AG08396 (cell line): ENCODE results near the gene SIM1.
"Not testable (repeated sequence)": the region's sequence is repeated elsewhere in the genome, so short reads cannot be mapped to it uniquely, and the experiment has no call there.

Source experiments
- DNase-seq: peaks from one replicate; pipeline ENCODE4 v3.0.0; 2012; ENCODE audit warnings: low spot score, mixed read lengths

Gene SIM1

DNA sequence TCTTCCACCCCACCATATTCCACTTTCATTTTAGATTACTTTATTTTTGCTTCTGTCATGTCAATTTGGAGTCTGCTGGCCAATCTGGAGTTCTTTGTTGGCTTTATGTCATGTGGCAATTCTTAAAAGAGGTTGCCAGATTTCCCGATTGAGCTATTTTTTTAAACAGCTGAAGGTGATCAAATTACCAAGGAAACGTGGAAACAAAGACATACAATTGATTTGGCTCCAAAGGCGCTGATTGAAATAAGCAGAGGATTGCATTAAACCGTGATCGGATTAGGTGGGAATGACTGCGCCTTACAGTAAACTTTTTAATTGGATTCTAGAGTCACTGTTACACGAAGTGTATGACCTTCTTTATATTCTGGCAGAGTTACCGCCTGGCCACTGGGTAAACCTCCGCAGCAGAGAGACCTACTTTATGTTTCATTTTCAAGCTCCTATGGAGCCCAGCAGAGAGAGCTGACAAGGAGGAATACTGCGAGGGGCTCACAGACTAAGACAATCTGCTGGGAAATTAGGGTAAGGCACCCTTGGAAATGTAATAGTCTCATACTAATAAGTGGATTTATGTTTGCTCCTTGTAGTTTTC is 37.9 kb downstream of the SIM1 start:
- DNase-seq: no peak

DNA sequence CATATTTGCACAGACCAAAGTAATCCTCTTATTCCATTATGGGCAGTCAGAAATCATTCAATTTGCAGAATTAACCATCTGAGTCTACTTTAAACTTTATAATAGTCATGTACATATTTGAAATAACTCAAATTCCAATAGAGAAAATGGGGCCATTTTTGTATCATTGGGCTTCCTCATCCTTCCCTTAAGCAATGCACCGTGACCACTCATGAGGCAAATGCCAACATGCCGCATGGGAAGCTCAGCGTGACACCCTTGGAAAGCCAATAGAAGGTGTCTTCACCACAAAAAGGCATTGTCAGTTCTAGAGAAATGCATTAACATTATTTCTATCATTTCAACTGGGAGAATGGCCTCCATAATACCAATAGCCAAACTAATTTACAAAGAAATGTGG is 38.5 kb downstream of the SIM1 start:
- no peak for DNase-seq

DNA sequence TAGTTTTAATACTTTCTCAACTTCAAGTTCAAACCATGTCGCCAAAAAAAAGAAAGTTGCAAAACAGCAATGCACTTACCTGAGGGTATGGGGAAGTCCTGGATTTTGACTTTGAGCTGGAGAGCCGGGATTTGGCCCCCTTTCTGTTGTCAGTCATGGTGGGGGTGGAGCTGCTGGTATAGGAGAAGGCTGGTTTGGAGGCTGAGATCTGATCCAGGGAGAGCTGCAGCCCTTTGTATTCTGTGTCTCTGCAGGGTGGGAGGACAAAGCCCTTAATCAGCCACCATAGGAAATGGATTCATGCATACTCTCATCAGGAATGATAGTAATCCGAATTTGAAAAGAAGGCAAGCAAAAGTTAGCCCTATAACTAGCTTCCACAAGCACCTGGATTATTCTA is 44.0 kb downstream of the SIM1 start:
- DNase-seq: no peak

DNA sequence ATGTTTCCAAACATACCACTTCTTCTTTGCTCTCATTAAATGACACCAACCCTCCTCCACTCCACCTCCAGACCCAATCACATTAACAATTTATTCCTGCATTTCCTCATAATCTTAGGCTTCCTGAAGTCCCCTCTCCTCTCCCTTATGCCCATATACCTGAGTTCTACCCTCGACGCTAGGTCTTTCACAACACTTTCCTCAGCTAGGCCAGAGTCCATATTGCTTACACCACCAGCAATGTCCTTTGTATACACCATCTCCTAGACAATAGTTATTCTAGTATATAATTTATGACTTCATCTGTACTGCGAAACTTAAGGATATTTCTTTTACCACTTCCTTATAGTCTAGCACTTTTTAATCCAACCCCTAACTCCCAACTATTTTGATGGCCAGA is 47.7 kb downstream of the SIM1 start:
- no peak for DNase-seq

DNA sequence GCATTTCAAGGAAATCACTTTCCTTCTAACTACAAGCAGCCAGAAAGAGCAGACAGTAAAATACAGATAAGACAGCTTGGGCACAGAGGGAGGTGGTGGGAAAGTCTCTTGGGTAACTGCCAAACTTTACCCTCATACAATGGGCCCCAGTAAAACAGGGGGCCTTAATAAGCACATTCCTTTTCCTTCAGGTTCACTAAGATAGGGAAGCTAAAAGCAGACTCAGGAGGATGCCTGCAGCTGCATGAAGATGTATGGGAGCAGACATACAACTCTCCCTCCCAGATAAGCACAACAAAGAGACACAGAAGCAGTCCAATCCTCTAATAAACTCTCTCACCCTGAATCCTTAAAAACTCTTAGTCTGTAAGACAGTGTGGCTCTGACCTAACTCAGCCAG is 49.0 kb downstream of the SIM1 start:
- no peak for DNase-seq

DNA sequence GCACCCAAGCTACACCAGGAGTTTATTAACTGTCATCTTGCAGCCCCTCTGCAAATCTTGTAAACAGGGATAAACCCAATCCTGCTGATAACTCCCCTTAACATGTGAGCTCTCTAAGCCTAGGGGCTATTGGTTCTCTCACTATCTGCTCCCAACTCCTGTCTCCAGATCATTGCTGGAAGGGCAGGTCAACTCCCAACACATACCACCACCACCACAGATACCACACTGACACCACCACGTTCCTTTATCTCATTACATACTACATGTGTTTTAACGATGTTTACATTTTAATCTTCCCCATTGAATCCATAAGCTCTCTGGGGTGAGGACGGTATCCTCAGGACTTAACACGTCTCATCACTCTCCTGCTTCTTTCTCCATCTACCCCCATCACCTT is 51.8 kb downstream of the SIM1 start:
- DNase-seq: no peak

DNA sequence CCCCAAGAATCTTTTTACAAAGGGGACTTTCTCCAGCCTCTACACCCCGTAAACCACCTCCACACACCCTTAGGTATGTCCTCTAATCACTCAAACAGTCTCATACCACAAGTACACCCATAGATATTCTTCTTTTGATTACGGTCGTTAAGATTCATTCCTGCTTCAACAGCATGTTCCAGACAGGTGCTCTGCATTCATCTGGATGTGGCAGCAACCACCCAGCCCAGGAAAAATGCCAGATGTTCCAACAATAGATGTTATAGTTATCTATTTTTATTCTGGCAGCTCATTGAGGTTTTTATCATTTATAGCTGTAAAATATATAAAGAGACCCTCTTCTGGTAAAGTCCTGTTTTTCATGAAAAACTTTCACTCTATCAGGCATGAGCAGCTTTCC is 60.7 kb downstream of the SIM1 start:
- DNase-seq: no peak

DNA sequence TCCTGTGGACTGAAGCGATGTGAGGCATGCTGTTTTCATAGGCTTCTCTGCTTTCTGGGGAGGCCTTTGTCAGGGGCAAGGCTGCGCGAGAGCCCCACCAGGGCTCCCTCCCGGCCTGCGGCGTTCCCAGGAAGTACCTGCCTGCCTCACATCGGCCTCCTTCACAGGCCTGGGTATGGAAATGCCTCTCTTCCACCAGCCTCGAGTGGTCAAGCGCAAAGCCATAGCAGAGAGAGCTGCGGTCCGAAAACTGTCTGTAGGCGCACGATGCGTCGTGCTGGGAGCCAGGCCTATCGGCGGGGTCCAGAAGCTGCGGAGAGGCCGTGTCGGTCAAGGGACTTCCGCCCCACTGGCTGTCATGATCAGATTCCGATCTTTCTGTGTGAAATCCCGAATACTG is 71.2 kb downstream of the SIM1 start:
- DNase-seq: no peak

DNA sequence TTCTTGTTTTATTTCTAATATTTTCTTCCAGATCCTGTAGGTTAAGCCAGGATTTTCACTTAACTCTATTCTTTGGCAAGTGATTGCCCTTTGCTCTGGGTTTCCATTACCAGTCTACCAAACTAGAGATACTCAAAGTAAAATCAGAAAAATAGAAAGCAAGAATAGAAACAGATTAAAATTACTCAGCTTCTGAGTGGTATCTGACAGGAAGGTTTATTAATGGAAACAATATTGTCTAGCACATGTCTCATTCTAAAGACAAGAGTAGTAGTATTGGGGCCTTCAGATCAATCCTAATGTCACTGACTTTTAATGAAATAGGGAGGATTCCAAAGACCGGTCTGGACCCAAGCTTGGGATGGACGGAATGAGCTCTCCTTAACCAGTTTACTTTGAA is 72.3 kb downstream of the SIM1 start:
- DNase-seq: no peak

DNA sequence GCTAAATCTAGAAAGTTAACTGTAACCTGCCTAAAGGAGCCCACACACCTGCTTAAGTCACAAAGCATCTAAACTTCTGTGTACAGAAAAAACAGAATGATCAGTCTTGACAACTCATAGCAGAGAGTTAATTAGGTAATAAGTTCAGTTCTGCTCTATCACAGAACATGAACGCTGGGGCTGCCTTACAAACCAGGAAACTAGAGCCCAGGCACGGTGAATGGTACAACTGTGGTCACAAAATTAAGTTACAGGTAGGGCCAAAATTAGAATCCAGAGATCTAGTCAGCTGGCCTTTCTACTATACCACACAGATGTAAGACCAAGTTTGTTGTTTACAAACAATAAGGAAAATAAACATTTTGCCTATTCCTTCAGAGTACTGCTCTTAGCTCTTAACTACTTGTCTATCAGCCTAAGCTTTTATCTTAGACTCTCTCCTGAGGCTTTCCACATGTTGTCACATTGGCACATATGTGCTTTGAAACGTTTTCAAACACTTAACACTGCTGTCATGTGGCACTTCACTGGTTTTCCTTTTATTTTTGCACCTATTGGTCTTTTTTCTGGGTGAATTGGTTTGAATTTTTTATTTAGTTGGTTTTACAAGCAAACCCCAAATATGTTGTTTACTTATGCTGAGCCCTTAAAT is 75.7 kb downstream of the SIM1 start:
- DNase-seq: no peak

DNA sequence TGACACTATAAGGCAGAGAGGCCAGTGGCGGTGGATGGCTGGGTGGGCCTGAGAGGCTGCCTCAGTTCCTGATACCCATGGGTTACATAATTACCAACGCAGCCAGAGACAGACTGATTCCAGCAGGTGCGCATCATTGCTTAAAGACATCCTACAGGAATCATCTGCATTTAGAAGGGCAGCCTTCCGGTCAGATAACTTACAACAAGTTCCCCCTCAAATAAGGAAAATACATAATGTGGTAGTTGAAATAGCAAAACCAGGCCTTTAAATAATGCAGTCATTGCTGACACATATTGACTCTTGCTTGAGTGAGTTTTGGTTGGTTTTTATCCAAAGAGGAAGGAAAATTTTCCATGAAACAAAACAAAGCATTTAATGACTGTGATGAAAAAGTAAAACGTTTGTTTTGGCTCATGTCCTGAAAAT is 81.9 kb downstream of the SIM1 start:
- DNase-seq: no peak

DNA sequence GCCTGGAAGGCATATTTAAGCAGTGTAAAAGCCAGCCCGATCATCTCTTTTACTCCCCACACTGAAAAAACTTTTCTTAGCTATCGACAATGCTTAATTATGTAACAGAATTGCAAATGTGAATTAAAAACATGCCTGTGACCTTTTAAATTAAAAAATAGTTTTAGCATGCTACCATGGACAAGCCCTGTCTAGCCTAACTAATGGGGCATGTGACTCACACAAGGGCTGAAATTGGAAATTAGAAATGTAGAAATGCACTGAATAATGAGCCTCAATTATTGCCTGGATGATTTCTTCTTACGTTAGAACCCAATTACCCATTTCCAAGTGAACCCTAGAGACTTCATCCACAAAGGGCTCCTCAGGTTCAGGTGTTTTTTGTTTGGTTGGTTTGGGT is 82.7 kb downstream of the SIM1 start:
- DNase-seq: no peak

DNA sequence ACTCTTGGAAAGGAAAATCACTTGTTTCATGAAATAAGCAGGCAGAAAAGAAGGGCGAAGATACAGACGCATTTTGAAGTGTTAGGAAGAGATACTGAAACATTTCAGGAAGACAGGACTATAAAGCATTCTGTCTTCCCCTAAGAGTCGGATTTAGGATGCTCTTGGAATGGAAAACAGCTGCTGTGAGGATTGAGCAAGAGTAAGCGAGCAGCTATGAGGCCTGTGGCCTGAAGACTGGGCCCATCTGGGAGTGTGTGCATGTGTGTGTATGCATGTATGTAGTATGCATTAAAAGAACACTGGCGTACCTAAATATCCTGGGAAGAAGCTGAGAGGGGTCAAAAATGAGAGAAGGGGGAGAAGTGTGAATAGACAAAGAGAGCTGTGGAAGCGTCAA is 83.6 kb downstream of the SIM1 start:
- no peak for DNase-seq

DNA sequence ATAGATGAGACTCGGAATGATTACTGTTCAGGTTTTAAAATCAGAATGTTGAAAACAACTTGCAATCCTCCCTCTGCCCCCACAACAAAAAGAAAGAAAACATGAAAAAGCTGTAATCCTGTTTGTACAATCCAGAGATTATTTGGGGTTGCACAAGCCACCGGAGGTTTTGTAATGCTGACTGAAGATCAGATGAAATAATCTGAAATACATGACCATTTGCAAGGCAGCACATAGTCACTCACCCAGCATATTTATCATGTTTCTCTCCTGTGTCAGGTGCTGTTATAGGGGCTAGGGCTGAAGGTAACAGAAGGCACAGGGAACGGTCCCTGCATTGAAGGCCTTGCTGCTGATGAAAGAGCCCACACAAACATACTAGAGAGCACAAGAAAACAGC is 85.3 kb downstream of the SIM1 start:
- no peak for DNase-seq

DNA sequence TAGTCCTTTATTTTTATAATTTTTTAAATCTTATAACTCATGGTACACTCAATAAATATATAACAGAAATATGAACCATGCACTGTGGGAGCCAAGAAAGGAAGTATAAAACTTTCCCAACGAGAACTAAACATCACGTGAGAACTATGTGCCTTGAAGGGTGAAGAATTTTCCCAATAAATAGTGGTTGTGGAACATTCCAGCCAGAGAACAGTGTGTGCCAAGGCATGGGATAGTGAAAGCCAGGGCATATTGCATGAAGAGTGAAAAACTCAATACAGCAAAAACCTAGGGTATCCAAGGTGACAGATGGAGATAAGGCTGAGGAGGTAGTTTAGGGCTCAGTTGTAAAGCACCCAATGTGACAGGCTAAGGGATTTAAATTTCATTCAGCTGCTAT is 86.1 kb downstream of the SIM1 start:
- DNase-seq: no peak

DNA sequence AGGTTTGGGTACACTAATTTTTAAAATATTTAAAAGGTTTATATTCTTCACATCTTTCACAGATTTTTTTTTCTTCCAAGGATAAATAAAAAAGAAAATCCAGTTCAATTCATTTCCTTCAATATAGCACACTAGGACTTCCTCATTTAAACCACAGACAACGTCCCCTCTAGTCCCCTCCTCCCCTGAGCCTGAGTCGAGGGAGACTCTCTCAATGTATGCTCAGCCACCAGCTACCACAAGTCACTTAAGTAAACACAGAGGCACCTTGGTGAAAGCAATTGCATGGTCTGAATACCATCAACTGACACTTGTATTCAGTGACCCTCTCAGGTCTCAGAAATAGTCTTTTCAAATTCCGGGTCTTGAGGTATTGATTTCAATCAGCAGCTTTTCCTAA is 88.6 kb downstream of the SIM1 start:
- DNase-seq: no peak

DNA sequence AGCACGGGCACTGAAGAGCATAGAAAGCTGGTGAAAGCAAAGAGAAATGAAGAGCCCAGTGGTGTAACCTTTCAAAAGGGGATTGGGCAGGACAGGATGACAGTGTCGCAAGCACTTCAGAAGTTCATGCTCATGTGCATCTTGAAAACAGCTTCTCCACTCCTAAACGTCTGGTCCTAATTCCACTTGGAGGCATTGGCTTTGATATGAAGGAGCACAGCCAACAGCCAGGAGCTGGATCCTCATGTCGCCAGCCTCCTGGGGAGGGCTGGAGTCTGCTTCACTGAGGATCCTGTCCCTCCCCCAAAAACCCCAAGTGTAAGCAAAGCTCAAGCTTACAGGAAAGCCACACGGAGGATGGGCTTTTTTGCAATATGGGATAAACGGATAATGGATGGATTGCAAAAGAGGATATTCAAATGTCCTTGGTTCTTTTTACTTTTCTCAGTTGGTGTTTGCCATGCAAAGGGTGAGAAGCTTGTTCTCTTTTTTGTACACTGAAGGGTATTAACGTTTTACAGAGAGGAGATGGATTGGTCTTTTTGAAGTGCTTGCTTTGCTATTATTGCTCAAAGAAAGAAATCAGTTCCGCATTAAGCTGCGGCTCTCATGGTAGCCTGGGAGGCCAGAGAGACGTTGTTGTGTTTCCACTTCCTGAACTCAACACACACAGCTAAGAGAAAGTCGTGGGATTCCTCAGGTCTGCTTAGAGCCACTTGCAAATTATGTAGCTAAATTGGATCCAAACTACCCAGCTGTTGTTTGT is 92.2 kb downstream of the SIM1 start:
- no peak for DNase-seq

DNA sequence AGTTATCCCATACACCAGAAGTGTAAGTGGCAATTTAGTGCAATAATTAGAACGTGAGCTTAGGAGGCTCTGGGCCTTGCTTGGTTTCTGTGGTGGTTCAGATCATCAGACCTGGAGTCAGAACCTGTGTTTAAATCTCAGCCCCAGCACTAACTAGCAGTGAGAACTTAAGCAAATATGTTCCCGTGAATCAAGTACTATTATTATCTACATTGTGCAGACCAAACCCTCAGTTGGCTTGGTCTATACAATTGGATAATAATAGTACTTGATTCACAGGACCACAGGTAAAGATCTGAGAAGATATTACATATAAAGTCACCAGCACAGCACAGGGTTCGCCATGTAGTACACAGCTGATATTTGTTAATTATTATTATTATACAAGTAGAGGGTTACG is 93.1 kb downstream of the SIM1 start:
- DNase-seq: no peak

DNA sequence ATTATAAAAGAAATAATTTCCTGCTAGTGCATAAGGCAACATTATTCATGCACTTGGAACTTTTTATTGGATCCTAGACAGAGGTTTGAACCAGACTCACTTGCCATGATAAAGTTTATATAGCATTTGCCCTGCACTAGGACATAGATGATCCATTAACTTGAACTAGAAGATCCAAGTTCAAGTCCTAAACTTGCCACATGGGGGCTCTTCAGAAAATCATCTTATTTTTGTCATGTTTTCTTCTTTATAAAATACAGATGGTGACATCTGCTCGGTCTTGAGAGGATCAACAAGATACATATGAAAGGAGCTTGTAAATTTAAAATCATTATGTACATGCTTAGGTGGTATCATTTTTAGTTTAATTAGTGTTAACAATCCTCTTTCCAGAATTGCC is 94.5 kb downstream of the SIM1 start:
- no peak for DNase-seq

DNA sequence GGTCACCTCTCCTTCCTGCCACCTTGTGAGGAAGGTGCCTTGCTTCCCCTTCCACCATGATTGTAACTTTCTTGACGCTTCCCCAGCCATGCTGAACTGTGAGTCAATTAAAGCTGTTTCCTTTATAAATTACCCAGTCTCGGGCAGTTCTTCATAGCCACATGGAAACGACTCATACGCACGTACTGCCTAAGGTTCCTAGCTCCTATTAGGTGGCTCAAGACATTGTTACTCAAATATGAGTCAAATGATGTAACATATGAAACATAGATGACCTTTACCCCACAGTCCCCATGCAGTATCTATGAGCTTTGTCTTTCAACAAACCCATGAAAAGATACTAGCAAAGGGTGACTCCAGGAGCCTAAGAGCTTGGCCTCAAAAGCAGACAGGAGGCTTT is 98.3 kb downstream of the SIM1 start:
- no peak for DNase-seq

DNA sequence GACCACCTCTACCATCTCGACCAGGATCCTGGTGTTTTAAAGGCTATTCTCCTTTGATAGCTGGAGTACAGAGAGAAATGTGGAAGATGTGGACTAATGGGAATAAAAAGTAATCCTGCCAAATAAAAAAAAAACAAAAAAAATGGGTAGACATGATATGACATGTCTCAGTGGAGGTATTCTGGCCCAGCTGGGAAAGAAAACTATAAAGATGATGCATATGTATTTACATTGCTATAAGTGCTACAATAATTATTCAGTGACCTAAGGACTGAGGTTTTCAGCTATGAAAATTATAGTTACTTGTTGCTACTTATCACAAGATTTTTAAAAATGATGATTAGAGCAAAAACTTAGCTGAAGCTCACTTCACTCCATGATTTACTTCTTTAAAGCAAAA is 101.1 kb downstream of the SIM1 start:
- DNase-seq: no peak

DNA sequence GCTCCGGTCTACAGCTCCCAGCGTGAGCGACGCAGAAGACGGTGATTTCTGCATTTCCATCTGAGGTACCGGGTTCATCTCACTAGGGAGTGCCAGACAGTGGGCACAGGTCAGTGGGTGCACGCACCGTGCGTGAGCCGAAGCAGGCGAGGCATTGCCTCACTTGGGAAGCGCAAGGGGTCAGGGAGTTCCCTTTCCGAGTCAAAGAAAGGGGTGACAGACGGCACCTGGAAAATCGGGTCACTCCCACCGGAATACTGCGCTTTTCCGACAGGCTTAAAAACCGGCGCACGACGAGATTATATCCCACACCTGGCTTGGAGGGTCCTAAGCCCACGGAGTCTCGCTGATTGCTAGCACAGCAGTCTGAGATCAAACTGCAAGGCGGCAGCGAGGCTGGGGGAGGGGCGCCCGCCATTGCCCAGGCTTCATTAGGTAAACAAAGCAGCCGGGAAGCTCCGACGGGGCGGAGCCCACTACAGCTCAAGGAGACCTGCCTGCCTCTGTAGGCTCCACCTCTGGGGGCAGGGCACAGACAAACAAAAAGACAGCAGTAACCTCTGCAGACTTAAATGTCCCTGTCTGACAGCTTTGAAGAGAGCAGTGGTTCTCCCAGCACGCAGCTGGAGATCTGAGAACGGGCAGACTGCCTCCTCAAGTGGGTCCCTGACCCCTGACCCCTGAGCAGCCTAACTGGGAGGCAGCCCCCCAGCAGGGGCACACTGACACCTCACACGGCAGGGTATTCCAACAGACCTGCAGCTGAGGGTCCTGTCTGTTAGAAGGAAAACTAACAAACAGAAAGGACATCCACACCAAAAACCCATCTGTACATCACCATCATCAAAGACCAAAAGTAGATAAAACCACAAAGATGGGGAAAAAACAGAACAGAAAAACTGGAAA is 109.7 kb downstream of the SIM1 start:
- DNase-seq: not testable (repeated sequence)
